Non-pigmented ciliary epithelial cell (primary cell): Measurements from ENCODE around the gene RXRB.
"Not testable (repeated sequence)": the region's sequence is repeated elsewhere in the genome, so short reads cannot be mapped to it uniquely, and the experiment has no call there.

Experiments used
- DNase-seq: peaks from one replicate; pipeline ENCODE4 v3.0.0-alpha.2; 2010; ENCODE audit warnings: low read depth

The RXRB gene

GRCh38 chr6:33161354-33162331 is 38.8 kb downstream of the RXRB start:
- no peak for DNase-seq

- no peak for DNase-seq
Measured at GRCh38 chr6:33160728-33161344, 39.6 kb downstream of the RXRB start.

- no peak for DNase-seq
Measured at GRCh38 chr6:33160096-33160495, 40.4 kb downstream of the RXRB start.

- DNase-seq = no peak
Measured at GRCh38 chr6:33156964-33157363, 43.5 kb downstream of the RXRB start.

GRCh38 chr6:33156561-33156960 is 43.9 kb downstream of the RXRB start:
- DNase-seq = no peak

- DNase-seq = no peak
Measured at GRCh38 chr6:33154349-33154748, 46.1 kb downstream of the RXRB start.

GRCh38 chr6:33151050-33151449 is 49.4 kb downstream of the RXRB start:
- DNase-seq = no peak

GRCh38 chr6:33150560-33150959 is 49.9 kb downstream of the RXRB start:
- DNase-seq = not testable (repeated sequence)

- DNase-seq = no peak
Measured at GRCh38 chr6:33147807-33148666, 52.4 kb downstream of the RXRB start.

- DNase-seq = no peak
Measured at GRCh38 chr6:33144373-33144772, 56.1 kb downstream of the RXRB start.
